Muscle of leg (tissue), 11 donors: Measurements from ENCODE around the gene IRF8. TPM values are rescaled to one million over a fixed set of nuclear protein-coding genes. Genes with fewer than 3 reads are reported as not detected.

Source experiments
- DNase-seq: peaks from one replicate; pipeline ENCODE4 v3.0.0; 2013
- H3K27ac ChIP-seq: one replicate; pipeline ENCODE4 v1.5.1; 2013; ENCODE audit warnings: mild to moderate bottlenecking, low read length, control low read depth
- H3K27me3 ChIP-seq: one replicate; pipeline ENCODE4 v1.6.1; 2013; ENCODE audit warnings: low read length; ENCODE audit not compliant: control insufficient read depth, insufficient read depth
- H3K36me3 ChIP-seq: one replicate; pipeline ENCODE4 v1.6.1; 2013; ENCODE audit warnings: low read length; ENCODE audit not compliant: control insufficient read depth, insufficient read depth
- H3K4me1 ChIP-seq: one replicate; pipeline ENCODE4 v1.6.1; 2013; ENCODE audit warnings: low read length; ENCODE audit not compliant: control insufficient read depth, insufficient read depth
- H3K4me3 ChIP-seq: one replicate; pipeline ENCODE4 v1.5.1; 2013; ENCODE audit warnings: low read length, control low read depth
- H3K9me3 ChIP-seq: replicated peaks from 2 replicates; pipeline ENCODE4 v1.6.1; 2013; ENCODE audit warnings: low read depth, low read length; ENCODE audit not compliant: control insufficient read depth
- WGBS: methylation state at CpG from one replicate; pipeline ENCODE4 v1.1.5; 2013; ENCODE audit warnings: missing lambda C conversion rate; ENCODE audit not compliant: insufficient coverage; 5-methylcytosine and 5-hydroxymethylcytosine counted together
- polyA plus RNA-seq, 8 donors: library from polyadenylated mRNA; unstranded; fragments of 120-200 nt; gene quantifications; one replicate each; pipeline versions ENCODE4 v1.2.1 to v1.2.3, GENCODE V29; 2013; ENCODE audit warnings: inconsistent platforms in 1 of 8, low replicate concordance in 1 of 8; ENCODE audit not compliant: insufficient read length in 8 of 8, insufficient read depth in 1 of 8
- total RNA-seq: library from RNA; stranded (reverse); fragments of 120-200 nt; gene quantifications from one replicate; pipeline ENCODE4 v1.2.4, GENCODE V29; 2013

The IRF8 gene
- total and polyA plus RNA-seq, 9 donors, result 3.6 to 7.7 (median 5.8) TPM

- Histone ChIP-seq H3K4me1 (no peaks in the 10 kb centered on the region), H3K27ac (no peak overlapping the region), H3K9me3 (no peaks in the 10 kb centered on the region), H3K36me3 (no peaks in the 10 kb centered on the region), H3K27me3 (peaks cover 36% of the 10 kb centered on the region), H3K4me3 (no peak overlapping the region)
- 80% methylated on average over 1 of the region's 3 CpGs for WGBS
- no peak for DNase-seq
Observed at GRCh38 chr16:85879975-85880831, 18.8 kb upstream of the IRF8 start.

GRCh38 chr16:85880861-85881260 is 18.1 kb upstream of the IRF8 start:
- Histone ChIP-seq H3K4me3 (no peak overlapping the region), H3K27me3 (peaks cover 36% of the 10 kb centered on the region), H3K4me1 (no peaks in the 10 kb centered on the region), H3K36me3 (no peaks in the 10 kb centered on the region), H3K9me3 (no peaks in the 10 kb centered on the region), H3K27ac (no peak overlapping the region)
- no CpG with 5 or more reads among the region's 3 CpGs for WGBS
- no peak for DNase-seq

GRCh38 chr16:85881436-85881835 is 17.5 kb upstream of the IRF8 start:
- H3K27ac ChIP-seq, result no peak overlapping the region

DNA sequence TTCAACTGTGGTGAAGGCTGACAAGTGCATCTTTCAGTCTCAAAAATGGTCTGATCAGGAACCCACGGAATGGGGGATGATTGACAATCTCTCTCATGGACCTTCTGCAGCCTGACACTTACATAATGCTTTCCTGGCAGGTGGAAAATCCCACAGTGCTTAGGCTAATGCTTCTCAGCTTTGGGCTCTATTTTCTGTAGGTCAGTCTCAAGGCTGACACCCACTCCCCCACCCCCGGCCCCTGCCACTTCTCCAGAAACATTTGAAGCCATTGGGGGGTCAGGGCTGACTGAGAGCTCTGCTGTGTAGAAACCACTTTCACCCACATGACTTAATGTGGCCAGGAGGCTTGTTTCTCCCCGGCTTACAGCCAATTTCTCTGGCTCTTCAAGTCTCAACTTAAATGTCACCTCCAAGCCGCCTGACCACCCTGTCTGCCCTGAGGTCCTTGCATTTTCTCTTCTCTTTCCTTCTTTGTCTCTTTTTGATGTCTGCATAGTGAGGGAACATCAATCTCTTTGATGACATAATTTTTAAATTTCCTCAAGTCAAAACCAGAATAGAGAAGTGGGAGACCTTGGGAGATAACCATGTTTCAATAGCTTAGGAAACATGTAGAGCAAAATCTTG is 16.7 kb upstream of the IRF8 start:
- H3K4me1 ChIP-seq, result no peaks in the 10 kb centered on the region
- H3K36me3 ChIP-seq, result no peaks in the 10 kb centered on the region
- H3K27ac ChIP-seq, result no peak overlapping the region
- no peak overlapping the region for H3K4me3 ChIP-seq
- no peaks in the 10 kb centered on the region for H3K9me3 ChIP-seq
- WGBS, result 40% methylated on average over 3 of the region's 4 CpGs
- no peak for DNase-seq
- H3K27me3 ChIP-seq, result peaks cover 41% of the 10 kb centered on the region

More at GRCh38 chr16:85881436-85881835, 17.5 kb upstream of the IRF8 start:
- DNase-seq, result no peak
- WGBS, result 47% methylated on average over 3 of the region's 3 CpGs
- Histone ChIP-seq H3K36me3 (no peaks in the 10 kb centered on the region), H3K9me3 (no peaks in the 10 kb centered on the region), H3K4me3 (no peak overlapping the region), H3K4me1 (no peaks in the 10 kb centered on the region), H3K27me3 (peaks cover 38% of the 10 kb centered on the region)

- Histone ChIP-seq H3K9me3 (no peaks in the 10 kb centered on the region), H3K4me3 (no peak overlapping the region), H3K27me3 (peaks cover 40% of the 10 kb centered on the region), H3K4me1 (no peaks in the 10 kb centered on the region), H3K27ac (no peak overlapping the region), H3K36me3 (no peaks in the 10 kb centered on the region)
- 77% methylated on average over 12 of the region's 14 CpGs for WGBS
- no peak for DNase-seq
Observed at GRCh38 chr16:85883813-85884212, 15.1 kb upstream of the IRF8 start.

DNA sequence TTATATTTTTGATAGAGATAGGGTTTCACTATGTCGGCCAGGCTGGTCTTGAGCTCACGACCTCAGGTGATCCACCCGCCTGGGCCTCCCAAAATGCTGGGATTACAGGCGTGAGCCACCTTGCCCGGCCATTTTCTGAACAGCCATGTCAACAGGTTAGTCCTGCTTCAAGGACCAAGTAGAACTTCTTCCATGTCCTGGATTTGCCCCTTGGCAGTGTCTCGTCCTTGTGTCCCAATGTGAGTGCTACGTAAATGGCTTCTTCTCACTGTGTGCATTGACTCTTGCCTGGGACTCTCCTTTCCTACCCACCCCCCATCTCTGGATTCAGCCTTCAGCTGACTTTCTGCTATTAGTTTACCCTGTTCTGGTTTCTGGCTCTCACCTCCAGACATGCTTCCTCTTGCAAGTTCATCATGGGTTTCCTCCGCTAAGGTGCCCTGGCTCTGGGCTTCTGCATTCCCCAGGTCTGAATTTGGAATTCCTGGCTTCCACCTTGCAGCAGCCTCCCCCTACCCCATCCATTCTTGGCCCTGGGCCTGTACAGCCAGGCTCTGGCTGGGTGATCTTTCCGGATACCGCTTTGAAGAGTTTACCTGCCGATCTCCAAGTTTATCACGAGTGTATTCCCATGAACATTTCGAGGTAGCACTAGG is 14.0 kb upstream of the IRF8 start:
- Histone ChIP-seq H3K27ac (no peak overlapping the region), H3K4me1 (no peaks in the 10 kb centered on the region), H3K9me3 (no peaks in the 10 kb centered on the region), H3K27me3 (peaks cover 45% of the 10 kb centered on the region), H3K4me3 (no peak overlapping the region), H3K36me3 (no peaks in the 10 kb centered on the region)
- no peak for DNase-seq
- 83% methylated on average over 9 of the region's 13 CpGs for WGBS

DNA sequence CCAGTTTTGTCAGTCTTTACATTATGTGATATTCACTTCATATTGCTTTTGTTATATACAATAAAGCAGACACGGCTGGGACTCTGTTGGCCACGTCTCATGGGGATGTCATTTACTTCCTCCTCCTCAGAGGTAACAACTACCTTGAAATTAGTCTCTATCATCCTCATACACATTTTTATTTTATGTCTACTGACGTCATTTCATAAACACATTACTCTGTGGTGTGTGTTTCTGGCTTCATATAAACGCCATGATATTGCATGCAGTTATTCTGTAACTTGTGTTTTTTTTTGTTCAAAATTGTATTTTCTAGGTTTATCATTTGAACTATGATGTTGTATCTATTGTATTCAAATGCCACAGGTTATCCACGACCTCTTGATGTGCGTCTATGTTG is 13.4 kb upstream of the IRF8 start:
- DNase-seq, result no peak
- 100% methylated on average over 1 of the region's 6 CpGs for WGBS
- Histone ChIP-seq H3K27me3 (peaks cover 48% of the 10 kb centered on the region), H3K9me3 (no peaks in the 10 kb centered on the region), H3K27ac (no peak overlapping the region), H3K4me1 (no peaks in the 10 kb centered on the region), H3K4me3 (no peak overlapping the region), H3K36me3 (no peaks in the 10 kb centered on the region)

GRCh38 chr16:85888405-85889331 is 10.3 kb upstream of the IRF8 start:
- Histone ChIP-seq H3K36me3 (no peaks in the 10 kb centered on the region), H3K9me3 (no peaks in the 10 kb centered on the region), H3K27ac (no peak overlapping the region), H3K4me3 (no peak overlapping the region), H3K27me3 (peaks cover 44% of the 10 kb centered on the region), H3K4me1 (no peaks in the 10 kb centered on the region)
- peak; percentile 44 for DNase-seq
- WGBS, result 70% methylated on average over 2 of the region's 5 CpGs

DNA sequence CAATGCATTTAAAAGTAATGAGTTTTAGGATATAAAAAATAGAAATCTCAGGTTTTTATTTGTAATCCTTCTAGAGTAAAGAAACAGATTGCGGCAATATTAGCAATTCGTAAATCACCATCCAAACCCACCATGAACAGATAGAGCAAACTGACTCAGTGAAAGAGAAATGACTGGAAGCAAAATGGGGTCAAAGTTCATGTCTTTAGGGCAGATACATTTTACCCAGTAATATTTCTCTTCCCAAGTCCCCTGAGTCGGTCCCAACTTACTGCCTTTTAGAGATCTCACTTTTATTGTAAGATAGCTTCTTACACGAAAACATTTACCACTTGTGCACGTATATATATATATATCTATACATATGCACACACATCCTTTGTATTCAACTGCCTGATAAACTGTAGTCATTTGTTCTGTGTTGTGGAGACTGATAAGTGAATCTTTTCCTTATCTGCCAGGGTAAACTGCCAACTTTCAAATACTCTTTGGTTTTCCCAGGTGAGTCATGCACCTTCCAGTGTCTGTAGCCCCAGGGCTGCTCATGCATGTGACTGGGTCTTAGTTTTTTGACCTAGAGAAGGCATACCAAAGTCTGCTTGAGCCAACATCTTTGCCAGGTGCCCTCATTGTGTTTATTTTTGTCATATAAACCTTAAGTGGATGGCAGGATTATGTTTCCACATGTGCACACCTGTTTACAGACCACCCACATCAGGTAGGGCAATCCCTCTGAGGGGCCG is 7.8 kb upstream of the IRF8 start:
- WGBS, result no CpG with 5 or more reads among the region's 6 CpGs
- H3K27me3 ChIP-seq, result peaks cover 48% of the 10 kb centered on the region
- H3K36me3 ChIP-seq, result no peaks in the 10 kb centered on the region
- H3K4me3 ChIP-seq, result no peak overlapping the region
- no peak overlapping the region for H3K27ac ChIP-seq
- no peaks in the 10 kb centered on the region for H3K9me3 ChIP-seq
- DNase-seq, result no peak
- no peaks in the 10 kb centered on the region for H3K4me1 ChIP-seq
